ENCODE results near the gene CMPK2.
A peak's percentile ranks its signal among the peaks of the same experiment; 100 is the strongest.

CMPK2 gene

GRCh38 chr2:6832596-6833299, 33.0 kb downstream of the CMPK2 start:
- Histone ChIP-seq H3K9me3 (no peaks in the 10 kb centered on the region), H3K27me3 (no peaks in the 10 kb centered on the region), H3K4me1 (ENCODE audit: control insufficient read depth in 1 of 2, insufficient read depth in 1 of 2, low read depth in 1 of 2, low read length in 1 of 2) (no peaks in the 10 kb centered on the region), H3K36me3 (no peaks in the 10 kb centered on the region), H3K27ac (no peak overlapping the region), H3K4me3 (ENCODE audit: low read depth in 1 of 2, low read length in 1 of 2) (no peak overlapping the region)
- no peak for TF ChIP-seq CTCF (IDR thresholded peaks at IDR 0.05)

GRCh38 chr2:6831229-6831628, 34.5 kb downstream of the CMPK2 start:
- no peaks in the 10 kb centered on the region for H3K36me3 ChIP-seq
- H3K4me1 ChIP-seq (ENCODE audit: control insufficient read depth in 1 of 2, insufficient read depth in 1 of 2, low read depth in 1 of 2, low read length in 1 of 2) = no peaks in the 10 kb centered on the region
- no peaks in the 10 kb centered on the region for H3K27me3 ChIP-seq
- no peaks in the 10 kb centered on the region for H3K9me3 ChIP-seq
- H3K27ac ChIP-seq = no peak overlapping the region
- H3K4me3 ChIP-seq (ENCODE audit: low read depth in 1 of 2, low read length in 1 of 2) = no peak overlapping the region
- no peak for TF ChIP-seq CTCF (IDR thresholded peaks at IDR 0.05)

- Histone ChIP-seq H3K4me1 (ENCODE audit: control insufficient read depth in 1 of 2, insufficient read depth in 1 of 2, low read depth in 1 of 2, low read length in 1 of 2) (no peaks in the 10 kb centered on the region), H3K27me3 (no peaks in the 10 kb centered on the region), H3K36me3 (no peaks in the 10 kb centered on the region), H3K9me3 (no peaks in the 10 kb centered on the region), H3K27ac (no peak overlapping the region), H3K4me3 (ENCODE audit: low read depth in 1 of 2, low read length in 1 of 2) (no peak overlapping the region)
- no peak for TF ChIP-seq CTCF (IDR thresholded peaks at IDR 0.05)
Observed at GRCh38 chr2:6828299-6828584, 37.5 kb downstream of the CMPK2 start.

GRCh38 chr2:6827566-6828298, 38.0 kb downstream of the CMPK2 start:
- no peaks in the 10 kb centered on the region for H3K4me1 ChIP-seq (ENCODE audit: control insufficient read depth in 1 of 2, insufficient read depth in 1 of 2, low read depth in 1 of 2, low read length in 1 of 2)
- no peaks in the 10 kb centered on the region for H3K36me3 ChIP-seq
- H3K9me3 ChIP-seq = no peaks in the 10 kb centered on the region
- no peak for TF ChIP-seq CTCF (IDR thresholded peaks at IDR 0.05)
- H3K27me3 ChIP-seq = no peaks in the 10 kb centered on the region
- H3K27ac ChIP-seq = no peak overlapping the region
- no peak overlapping the region for H3K4me3 ChIP-seq (ENCODE audit: low read depth in 1 of 2, low read length in 1 of 2)

- Histone ChIP-seq H3K4me1 (ENCODE audit: control insufficient read depth in 1 of 2, insufficient read depth in 1 of 2, low read depth in 1 of 2, low read length in 1 of 2) (no peaks in the 10 kb centered on the region), H3K9me3 (no peaks in the 10 kb centered on the region), H3K27me3 (no peaks in the 10 kb centered on the region), H3K36me3 (no peaks in the 10 kb centered on the region), H3K27ac (no peak overlapping the region), H3K4me3 (ENCODE audit: low read depth in 1 of 2, low read length in 1 of 2) (no peak overlapping the region)
- peak; percentile 49 for TF ChIP-seq CTCF (IDR thresholded peaks at IDR 0.05)
Observed at GRCh38 chr2:6826081-6826913, 39.4 kb downstream of the CMPK2 start.

Measured in neutrophil (primary cell).